GM12865 (cell line): Measurements from ENCODE around the gene SH3TC1.

ENCODE experiments used
- DNase-seq: peaks from one replicate; pipeline ENCODE4 v3.0.0; 2010; ENCODE audit warnings: low read depth
- H3K4me3 ChIP-seq: 2 replicates; pipeline ENCODE4 v1.5.1; 2011; ENCODE audit warnings: mild to moderate bottlenecking, low read depth, low read length, control low read depth
- TF ChIP-seq, protein P1 (sequence below): IDR thresholded peaks from 2 replicates; pipeline ENCODE4 v1.5.1; 2011; ENCODE audit warnings: low read length, control low read depth, low read depth, inconsistent platforms; ENCODE audit not compliant: insufficient read depth; ENCODE audit errors: missing control alignments

The SH3TC1 gene

DNA sequence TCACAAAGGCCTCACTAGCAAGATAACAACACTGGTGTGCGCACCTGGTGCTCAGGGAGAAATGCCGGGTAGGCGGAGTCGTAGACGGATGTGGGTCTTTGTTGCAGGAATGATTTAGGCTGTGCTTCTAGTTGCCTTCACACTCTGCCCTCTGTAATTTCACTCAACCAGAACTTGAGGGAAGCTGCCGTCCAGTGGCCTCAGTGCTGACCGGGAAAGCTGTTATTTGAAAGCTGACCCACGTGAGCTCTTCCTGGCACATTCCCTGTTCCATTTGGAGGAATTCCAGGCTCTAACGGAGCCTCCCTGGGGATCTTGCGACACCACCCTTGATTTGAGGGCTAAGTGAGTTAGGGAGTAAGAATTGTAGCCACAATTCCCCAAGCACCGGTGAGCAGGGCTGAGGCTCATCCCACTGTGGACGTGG is 15.9 kb downstream of the SH3TC1 start:
- H3K4me3 ChIP-seq = no peak overlapping the region
- TF ChIP-seq, protein P1, sequence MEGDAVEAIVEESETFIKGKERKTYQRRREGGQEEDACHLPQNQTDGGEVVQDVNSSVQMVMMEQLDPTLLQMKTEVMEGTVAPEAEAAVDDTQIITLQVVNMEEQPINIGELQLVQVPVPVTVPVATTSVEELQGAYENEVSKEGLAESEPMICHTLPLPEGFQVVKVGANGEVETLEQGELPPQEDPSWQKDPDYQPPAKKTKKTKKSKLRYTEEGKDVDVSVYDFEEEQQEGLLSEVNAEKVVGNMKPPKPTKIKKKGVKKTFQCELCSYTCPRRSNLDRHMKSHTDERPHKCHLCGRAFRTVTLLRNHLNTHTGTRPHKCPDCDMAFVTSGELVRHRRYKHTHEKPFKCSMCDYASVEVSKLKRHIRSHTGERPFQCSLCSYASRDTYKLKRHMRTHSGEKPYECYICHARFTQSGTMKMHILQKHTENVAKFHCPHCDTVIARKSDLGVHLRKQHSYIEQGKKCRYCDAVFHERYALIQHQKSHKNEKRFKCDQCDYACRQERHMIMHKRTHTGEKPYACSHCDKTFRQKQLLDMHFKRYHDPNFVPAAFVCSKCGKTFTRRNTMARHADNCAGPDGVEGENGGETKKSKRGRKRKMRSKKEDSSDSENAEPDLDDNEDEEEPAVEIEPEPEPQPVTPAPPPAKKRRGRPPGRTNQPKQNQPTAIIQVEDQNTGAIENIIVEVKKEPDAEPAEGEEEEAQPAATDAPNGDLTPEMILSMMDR = no peak
- no peak for DNase-seq

DNA sequence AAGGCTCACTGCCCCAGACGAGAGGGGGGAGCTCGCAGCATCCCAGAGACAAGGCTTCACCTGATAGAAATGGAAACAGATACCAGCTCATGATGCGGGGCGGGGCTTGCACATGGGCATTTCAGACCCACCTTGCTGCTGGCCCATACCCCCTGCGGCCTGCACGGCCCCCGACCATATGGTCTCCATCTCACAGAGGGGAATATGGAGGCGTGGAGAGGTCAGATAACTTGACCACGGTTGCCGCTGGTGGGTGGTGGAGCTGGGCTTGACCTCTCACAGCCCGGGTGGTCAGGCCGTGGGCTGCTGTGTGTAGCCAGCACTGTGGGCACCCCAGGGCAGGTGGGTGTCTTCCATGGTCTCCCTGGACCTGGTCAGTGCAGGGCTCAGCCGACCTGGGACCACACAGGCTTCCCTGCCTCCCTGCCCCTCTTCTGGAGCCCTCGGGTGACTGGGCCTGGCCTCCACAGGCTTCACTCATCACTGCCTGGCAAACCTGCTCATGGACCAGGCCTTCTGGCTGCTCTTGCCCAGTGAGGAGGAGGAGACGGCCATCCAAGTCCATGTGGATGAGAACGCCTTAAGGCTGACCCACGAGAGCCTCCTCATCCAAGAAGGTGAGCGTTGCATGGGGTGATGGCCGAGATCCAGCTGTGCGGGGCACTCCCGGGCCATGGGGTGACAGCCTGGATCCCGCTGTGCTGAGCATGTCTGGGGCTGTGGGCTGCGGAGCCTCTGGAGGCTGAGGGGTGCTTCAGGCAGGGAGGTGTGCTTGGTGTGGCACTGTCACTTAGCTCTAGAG is 16.8 kb downstream of the SH3TC1 start:
- no peak overlapping the region for H3K4me3 ChIP-seq
- DNase-seq = no peak
- TF ChIP-seq, protein P1 = no peak

DNA sequence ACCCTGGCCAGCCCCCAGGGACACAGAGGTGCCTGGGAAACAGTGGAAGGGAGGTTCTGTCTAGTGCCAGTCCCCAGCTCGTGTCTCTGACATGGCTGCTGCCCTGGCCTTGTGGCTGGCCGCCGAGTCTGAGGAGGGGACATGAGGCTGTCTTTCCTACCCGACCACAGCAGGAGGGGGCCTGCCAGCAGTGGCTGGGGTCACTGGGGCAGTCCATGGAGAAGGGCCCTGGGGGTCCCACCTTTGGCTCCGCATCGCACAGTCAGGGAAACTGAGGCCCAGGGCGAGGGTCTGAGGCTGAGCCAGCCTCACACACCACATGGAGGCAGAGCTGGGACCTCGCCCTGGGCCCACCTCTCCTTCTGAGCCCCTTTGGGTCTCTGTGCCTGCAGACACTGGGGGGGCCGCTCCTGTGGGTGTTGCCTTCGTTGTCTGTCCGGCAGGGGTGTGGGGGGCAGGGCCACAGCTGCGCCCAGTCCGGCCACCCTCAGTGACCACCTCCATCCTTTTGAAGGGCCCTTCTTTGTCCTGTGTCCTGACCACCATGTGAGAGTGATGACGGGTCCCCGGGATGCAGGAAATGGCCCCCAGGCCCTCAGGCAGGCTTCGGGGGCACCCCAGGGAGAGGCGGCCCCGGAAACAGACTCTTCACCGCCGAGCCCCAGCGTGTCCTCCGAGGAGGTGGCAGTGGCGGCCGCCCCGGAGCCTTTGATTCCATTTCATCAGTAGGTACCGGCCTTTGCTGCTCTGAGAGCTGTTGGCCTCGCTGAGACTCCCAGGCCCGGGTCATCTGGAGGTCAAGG is 17.6 kb downstream of the SH3TC1 start:
- TF ChIP-seq, protein P1 = no peak
- DNase-seq = no peak
- H3K4me3 ChIP-seq = no peak overlapping the region

DNA sequence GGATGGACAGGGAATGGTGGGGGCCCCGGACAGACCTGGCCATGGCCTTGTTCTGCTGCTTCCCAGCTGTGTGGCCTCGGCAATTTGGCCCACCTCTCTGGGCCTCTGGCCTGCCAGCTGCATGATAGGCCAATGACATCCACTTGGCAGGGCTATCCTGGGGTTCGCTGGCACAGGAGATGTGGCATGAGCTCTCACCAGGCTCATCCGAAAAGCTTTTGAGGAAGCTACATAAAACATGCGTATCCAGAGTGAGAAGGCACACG is 18.1 kb downstream of the SH3TC1 start:
- DNase-seq = no peak
- TF ChIP-seq, protein P1 = no peak
- no peak overlapping the region for H3K4me3 ChIP-seq

DNA sequence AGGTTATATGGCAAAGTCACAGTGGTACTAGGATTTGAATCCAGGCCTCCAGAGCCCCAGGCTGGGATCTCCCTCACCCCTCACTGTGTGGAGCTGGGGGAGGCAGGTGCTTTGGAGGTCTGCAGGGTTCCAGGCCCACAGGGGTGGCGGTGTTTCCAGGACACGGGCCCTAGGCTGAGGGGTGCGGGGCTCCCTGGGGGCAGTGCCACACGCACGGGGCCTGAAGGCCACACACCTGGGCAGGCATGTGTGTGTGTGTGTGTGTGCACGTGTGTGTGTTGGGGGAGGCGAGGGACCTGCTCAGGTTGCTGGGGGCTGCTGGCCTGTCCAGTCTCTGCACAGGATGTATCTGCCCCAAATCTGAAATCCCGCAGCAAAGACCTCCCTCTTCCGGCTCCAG is 18.8 kb downstream of the SH3TC1 start:
- no peak for DNase-seq
- no peak overlapping the region for H3K4me3 ChIP-seq
- TF ChIP-seq, protein P1 = no peak

DNA sequence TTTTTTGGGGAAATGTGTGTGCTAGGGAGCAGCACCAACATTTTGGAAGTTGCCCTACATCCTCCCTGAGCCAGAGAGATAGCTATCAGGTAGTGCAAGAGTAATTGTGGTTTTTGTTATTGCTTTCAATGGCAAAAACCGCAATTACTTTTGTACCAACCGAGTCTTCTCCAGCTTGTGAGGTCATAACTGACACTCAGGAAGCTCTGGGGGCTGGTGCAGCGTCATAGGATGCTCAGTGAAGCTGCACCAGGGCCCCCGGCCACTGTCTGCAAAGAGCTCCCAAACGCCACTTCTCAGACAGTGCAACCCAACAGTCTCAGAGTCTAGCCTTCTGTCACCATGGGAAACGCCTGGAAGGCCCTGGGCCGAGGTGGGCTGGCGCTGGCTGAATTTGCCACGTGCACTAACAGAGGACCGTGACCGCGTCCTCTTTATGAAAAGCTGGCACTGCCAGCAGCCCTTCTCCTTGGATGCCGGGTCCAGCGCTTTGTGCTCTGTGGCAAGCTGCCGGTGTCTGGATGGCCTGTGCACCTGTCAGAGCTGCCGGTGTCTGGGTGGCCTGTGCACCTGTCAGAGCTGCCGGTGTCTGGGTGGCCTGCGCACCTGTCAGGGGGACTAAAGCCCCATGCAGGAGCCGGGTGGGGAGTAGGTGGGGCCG is 19.4 kb downstream of the SH3TC1 start:
- no peak overlapping the region for H3K4me3 ChIP-seq
- TF ChIP-seq, protein P1 = no peak
- DNase-seq = no peak
